ENCODE data around the gene CEP55. TPM values are rescaled to one million over a fixed set of nuclear protein-coding genes. Genes with fewer than 3 reads are reported as not detected.
"Not testable (repeated sequence)": the region's sequence is repeated elsewhere in the genome, so short reads cannot be mapped to it uniquely, and the experiment has no call there.

CEP55 gene
- total RNA-seq, 2 experiments from 2014 or later, result 0.16 to 0.17 TPM

DNA sequence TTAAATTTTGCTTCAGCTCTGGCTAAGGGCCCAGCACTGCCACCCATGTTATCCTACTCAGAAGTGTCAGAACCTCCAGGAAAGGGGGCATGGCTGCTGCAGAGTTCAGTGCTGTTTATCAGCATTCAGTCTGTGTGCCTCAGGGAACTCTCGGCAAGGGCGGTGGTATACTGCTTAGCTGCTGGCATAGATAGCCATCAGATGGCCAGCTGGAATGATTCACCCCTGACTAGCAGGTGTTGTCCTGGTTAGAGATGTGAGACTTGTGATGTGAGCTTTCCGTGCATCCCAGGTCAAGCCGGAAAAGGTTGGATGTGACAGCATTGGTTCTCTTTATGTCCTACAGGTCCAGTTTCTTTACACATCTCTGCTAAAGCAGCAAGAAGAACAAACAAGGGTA lies 22.1 kb downstream of the CEP55 start:
- ChIA-PET CTCF (interaction anchor here (1.2 kb wide), 1 partner anchor 142 kb away, joined by 3 read pairs; no protein-coding TSS in a partner anchor), POLR2A (no interaction called here)
- DNase-seq (no peak), ATAC-seq (ENCODE audit: poor library complexity) (no peak)
- Histone ChIP-seq H3K9me3 (ENCODE audit: control insufficient read depth in 1 of 2, insufficient read depth in 1 of 2, low read length in 2 of 2) (no peaks in the 10 kb centered on the region), H3K4me3 (ENCODE audit: low read length) (no peak overlapping the region), H3K36me3 (ENCODE audit: insufficient read depth, low read length) (no peaks in the 10 kb centered on the region), H3K27me3 (ENCODE audit: control insufficient read depth in 1 of 2, insufficient read depth in 2 of 2, low read length in 2 of 2) (no peaks in the 10 kb centered on the region), H3K4me1 (ENCODE audit: insufficient read depth, low read length) (no peaks in the 10 kb centered on the region), H3K27ac (ENCODE audit: low read depth in 1 of 2, low read length in 2 of 2) (no peak overlapping the region)
- Mint-ChIP-seq H3K9me3 (no peaks in the 10 kb centered on the region), H3K27me3 (no peaks in the 10 kb centered on the region), H3K27ac (no peak overlapping the region), H3K4me3 (no peak overlapping the region), H3K4me1 (ENCODE audit: low read depth) (no peaks in the 10 kb centered on the region), H3K36me3 (ENCODE audit: low read depth) (no peaks in the 10 kb centered on the region)
- intact Hi-C loops (cut with DNase I, micrococcal nuclease), result no loop called here
- TF ChIP-seq, protein P1, sequence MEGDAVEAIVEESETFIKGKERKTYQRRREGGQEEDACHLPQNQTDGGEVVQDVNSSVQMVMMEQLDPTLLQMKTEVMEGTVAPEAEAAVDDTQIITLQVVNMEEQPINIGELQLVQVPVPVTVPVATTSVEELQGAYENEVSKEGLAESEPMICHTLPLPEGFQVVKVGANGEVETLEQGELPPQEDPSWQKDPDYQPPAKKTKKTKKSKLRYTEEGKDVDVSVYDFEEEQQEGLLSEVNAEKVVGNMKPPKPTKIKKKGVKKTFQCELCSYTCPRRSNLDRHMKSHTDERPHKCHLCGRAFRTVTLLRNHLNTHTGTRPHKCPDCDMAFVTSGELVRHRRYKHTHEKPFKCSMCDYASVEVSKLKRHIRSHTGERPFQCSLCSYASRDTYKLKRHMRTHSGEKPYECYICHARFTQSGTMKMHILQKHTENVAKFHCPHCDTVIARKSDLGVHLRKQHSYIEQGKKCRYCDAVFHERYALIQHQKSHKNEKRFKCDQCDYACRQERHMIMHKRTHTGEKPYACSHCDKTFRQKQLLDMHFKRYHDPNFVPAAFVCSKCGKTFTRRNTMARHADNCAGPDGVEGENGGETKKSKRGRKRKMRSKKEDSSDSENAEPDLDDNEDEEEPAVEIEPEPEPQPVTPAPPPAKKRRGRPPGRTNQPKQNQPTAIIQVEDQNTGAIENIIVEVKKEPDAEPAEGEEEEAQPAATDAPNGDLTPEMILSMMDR (IDR thresholded peaks at IDR 0.05), result no peak

GRCh38 chr10:93535293-93535692 lies 38.9 kb downstream of the CEP55 start:
- Histone ChIP-seq H3K9me3 (ENCODE audit: control insufficient read depth in 1 of 2, insufficient read depth in 1 of 2, low read length in 2 of 2) (no peaks in the 10 kb centered on the region), H3K36me3 (ENCODE audit: insufficient read depth, low read length) (no peaks in the 10 kb centered on the region), H3K4me3 (ENCODE audit: low read length) (no peak overlapping the region), H3K27me3 (ENCODE audit: control insufficient read depth in 1 of 2, insufficient read depth in 2 of 2, low read length in 2 of 2) (peaks cover 3 to 6% of the 10 kb centered on the region in 2 experiments), H3K27ac (ENCODE audit: low read depth in 1 of 2, low read length in 2 of 2) (no peak overlapping the region), H3K4me1 (ENCODE audit: insufficient read depth, low read length) (no peaks in the 10 kb centered on the region)
- Mint-ChIP-seq H3K9me3 (no peaks in the 10 kb centered on the region), H3K27ac (no peak overlapping the region), H3K4me1 (ENCODE audit: low read depth) (no peaks in the 10 kb centered on the region), H3K27me3 (peaks cover 27% of the 10 kb centered on the region), H3K36me3 (ENCODE audit: low read depth) (no peaks in the 10 kb centered on the region), H3K4me3 (no peak overlapping the region)
- ChIA-PET CTCF (no interaction called here), POLR2A (no interaction called here)
- no peak for ATAC-seq (ENCODE audit: poor library complexity)
- TF ChIP-seq, protein P1 (IDR thresholded peaks at IDR 0.05), result no peak
- no peak for DNase-seq
- intact Hi-C loops (cut with DNase I, micrococcal nuclease), result no loop called here

GRCh38 chr10:93540871-93541270 lies 44.5 kb downstream of the CEP55 start:
- H3K9me3 ChIP-seq (ENCODE audit: control insufficient read depth in 1 of 2, insufficient read depth in 1 of 2, low read length in 2 of 2); CTCF ChIA-PET; H3K36me3 Mint-ChIP-seq (ENCODE audit: low read depth); H3K27ac ChIP-seq (ENCODE audit: low read depth in 1 of 2, low read length in 2 of 2); DNase-seq; intact Hi-C loops (cut with DNase I, micrococcal nuclease); H3K27ac Mint-ChIP-seq; H3K36me3 ChIP-seq (ENCODE audit: insufficient read depth, low read length); H3K27me3 ChIP-seq (ENCODE audit: control insufficient read depth in 1 of 2, insufficient read depth in 2 of 2, low read length in 2 of 2); POLR2A ChIA-PET; H3K9me3 Mint-ChIP-seq; ATAC-seq (ENCODE audit: poor library complexity); H3K4me1 ChIP-seq (ENCODE audit: insufficient read depth, low read length); H3K4me3 Mint-ChIP-seq; H3K4me1 Mint-ChIP-seq (ENCODE audit: low read depth); H3K4me3 ChIP-seq (ENCODE audit: low read length): not testable (repeated sequence)
- H3K27me3 Mint-ChIP-seq, result peaks cover 24% of the 10 kb centered on the region
